Superior temporal gyrus (tissue), 1 donor: Measurements from ENCODE around the gene ATP4B.
A peak's percentile ranks its signal among the peaks of the same experiment; 100 is the strongest.

ENCODE experiments used
- DNase-seq: peaks from one replicate; pipeline ENCODE4 v3.0.0-alpha.2; 2016; ENCODE audit errors: extremely low spot score

Gene ATP4B

DNA sequence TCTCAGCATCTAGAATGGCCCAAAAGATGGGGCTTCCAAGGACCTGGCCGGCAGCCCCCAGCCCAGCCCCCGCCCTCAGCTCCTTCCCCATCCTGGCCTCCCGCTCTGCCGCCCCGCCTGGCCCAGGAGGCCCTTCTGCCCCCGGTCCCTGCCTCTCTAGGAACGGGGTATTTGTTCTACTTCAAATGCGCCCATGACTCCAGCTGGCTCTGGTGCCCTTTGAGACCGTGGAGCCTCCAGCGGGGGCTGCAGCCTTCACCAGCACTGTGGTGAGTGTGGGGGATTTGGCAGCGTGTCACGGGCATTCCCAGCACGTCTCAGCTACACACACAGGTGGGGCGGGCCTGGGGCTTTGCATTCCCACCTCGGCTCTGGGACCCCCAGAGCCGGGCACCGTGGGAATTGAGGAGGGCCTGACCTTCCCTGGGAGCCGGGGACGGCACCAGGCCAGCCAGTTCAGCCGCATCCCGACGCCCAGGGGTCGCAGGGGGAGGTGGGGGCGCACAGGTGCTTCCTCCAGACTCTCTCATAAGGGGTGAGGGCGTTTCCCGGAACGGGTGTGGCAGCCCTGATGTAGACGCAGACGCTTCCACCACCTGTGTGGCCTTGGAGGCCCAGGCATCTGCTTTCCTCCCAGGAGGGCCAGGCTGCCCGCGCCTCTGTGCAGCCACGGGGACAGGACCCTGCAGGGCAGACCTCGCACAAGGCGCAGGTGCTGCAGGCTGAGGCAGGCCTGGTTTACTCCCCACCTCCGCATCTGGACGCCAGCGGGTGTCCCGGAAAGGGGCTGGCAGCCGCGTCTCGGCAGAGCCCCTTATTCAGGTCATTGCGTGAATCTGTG lies 947 bp downstream of the ATP4B start:
- no peak for DNase-seq

DNA sequence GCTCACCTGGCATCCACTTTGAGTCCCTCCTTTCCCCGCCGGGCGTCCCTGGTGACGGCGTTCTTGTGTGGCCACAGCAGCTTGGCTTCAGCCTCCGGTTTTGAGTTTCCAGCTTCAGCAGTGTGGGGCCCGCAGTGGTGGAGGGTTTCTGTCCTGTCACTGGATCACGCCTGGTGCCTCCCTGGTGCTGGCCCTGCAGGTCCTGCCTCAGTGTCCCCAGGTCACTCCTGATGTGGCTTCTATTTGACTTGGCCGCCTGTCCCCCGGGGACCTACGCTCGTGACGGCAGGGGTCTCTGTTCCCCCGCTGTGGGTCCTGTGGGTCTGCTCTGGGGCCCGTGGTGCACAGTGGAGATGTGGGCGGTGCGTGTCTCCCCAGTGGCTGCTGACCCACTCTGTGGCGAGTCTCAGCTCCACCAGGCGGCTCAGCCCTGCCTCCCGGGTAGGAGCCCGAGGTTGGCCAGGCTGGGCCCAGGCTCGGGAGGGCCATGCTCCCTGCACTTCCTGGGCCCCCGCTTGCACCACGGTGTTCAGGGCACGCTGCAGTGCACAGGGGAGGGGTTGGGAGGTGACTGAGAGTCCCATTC lies 1.9 kb downstream of the ATP4B start:
- DNase-seq, result no peak

DNA sequence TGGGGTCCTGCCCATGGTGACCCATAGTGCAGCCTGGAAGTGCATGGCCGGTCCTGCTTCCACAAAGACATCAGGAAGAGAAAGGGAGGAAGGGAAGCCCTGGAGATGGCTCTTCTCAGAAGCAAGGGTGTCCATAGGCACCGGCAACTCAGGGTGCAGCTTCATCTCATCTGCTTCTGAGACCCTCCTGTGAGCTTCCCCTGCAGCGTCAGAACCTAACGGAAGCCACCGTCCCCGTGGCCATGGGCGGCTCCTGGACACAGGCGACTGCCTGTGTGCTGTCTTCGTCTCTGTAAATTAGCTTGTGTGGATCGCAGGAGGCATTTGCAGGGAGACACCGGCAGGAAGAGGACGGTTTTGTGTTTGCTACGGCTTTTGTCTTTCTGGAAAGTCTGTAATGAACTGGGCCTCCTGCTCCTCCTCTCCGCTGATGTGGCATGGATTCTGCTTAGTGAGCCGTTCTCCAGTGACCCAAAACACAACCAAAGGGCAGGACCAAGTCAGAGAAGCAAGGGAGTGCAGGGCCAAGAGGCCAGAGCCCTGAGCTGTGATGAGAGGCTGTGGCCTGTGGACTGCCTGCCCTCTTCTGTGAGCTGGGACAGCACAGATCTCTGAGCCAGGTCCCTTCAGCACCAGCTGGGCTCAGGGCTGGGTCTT lies 2.5 kb downstream of the ATP4B start:
- no peak for DNase-seq

DNA sequence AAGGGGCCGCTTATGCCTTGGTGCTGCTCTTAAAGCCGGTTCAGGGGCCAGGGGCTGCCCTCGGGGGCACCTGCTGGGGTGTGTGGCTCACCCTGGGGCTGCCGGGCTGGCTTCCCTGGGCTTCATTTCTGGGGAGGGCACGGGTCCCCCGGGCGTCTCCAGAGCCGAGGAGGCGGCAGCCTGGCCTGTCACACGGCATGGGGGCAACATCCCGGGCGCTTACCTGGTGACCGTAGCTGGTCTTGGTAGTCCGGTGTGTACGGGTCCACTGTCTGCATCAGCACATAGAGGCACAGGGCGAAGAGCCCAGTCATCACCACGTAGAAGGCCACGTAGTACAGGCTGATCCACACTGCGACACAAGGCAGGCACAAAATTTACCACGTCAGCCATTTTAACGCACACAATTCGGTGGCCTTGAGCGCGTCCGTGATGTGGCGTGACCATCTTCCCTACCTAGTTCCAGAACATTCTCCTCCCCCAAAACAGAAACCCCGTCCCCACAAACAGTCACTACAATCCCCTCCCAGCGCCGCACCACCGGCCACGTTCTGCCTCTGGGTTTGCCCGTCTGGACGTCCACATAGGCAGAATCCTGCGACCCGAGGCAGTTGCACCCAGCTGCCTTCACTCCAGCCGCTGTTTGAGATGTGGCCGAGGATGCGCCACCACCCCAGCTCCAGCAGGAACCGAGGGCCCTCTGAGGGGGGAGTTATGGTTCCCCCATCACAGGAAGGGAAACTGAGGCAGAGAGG lies 3.2 kb downstream of the ATP4B start:
- DNase-seq, result no peak

DNA sequence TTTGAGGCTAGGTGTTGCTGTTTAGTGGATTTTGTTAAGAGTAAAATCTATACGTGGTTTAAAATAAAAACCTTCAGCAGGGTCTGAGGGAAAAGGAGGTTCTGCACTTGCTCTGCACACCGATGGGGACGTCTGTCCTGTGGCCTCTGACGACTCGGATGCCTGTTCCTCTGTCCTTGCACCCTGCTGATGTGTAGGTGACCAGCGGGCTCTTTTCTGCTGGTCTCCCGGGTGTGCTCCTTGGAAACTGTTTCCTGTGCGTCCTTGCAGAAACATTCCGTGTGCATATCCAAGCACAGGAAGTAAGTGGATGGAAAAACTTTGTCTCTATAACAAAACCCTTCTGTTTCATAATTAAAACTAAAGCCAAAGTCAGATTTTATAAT lies 3.8 kb downstream of the ATP4B start:
- DNase-seq, result no peak

DNA sequence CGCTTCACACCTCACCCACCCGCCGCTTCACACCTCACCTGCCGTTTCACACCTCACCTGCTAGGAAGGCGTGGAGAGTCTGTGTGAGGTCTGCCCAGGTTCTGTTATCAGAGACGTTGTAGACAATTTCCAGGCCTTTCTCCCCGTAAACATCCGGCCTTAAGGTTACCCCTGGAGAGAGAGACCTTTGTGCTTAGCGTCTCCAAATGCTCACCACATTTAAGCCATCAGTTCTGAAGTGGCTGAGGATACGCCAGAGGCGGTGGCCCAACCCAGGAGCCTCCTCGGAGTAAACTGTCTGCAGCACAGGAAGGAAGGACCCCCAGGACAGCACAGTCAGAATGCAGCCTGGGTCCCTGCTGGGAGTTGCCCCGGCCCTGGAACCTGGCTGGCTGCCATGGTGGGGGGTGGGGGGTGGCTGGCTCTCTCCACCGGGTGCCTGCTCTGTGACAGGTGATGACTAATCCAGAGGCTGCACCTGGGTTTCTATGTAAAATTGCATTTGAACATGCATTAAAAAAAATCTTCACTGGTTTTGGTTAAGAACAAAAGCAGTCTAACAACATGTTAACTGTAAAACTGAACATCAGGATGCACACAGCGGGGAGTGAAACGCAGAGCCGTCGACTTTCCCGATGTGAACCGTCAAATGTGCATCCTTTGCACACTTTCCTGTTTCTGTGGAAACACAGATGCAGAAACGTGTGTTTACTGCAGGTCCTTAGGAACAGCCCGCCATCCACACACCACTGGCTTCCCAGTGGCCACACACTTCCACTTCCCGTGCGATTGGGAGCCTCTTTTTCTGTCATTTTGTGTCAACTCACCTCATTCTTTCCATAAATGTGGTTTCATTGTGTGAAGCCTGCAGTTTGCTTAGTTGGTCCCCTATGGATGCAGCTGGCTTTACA lies 4.5 kb downstream of the ATP4B start:
- DNase-seq, result no peak

DNA sequence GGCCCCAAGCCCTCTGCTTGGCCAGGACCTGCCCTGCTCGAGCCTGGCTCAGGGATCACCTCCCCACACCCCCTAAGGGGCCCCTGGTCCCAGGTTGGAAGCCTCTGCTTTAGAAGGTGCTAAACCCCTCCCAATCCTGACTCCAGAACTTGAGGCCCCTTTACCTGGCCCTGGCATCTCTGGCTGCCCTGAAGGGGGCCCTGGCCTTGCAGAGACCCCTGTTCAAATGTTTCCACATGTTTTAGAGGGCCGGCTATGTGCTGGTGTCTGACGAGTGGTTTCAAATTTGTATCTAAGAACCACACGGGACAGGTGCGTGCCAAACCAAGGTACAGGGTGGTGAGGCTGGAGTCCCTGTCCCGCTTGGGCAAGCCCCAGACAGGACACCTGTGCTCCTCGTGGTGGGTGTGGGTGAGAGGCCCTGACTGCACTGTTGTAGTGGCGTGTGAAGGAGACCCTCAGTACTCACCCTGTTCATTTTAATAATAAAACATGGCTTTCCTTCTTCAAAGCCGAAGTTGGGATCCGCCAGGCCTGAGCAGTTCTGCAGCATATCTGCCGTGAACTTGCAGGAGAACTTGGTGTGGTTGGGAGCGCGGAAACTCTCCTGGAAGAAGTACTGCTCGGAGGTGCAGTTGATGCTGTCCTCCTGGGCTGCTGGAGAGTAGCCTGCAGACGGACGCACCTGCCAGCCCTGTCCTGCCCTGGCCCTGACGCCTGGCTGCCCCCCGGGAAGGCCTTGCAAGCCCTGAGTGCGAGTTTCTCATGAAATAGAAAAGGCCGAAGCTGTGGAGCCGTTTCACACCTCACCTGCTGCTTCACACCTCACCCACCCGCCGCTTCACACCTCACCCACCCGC lies 5.4 kb downstream of the ATP4B start:
- DNase-seq, result no peak

DNA sequence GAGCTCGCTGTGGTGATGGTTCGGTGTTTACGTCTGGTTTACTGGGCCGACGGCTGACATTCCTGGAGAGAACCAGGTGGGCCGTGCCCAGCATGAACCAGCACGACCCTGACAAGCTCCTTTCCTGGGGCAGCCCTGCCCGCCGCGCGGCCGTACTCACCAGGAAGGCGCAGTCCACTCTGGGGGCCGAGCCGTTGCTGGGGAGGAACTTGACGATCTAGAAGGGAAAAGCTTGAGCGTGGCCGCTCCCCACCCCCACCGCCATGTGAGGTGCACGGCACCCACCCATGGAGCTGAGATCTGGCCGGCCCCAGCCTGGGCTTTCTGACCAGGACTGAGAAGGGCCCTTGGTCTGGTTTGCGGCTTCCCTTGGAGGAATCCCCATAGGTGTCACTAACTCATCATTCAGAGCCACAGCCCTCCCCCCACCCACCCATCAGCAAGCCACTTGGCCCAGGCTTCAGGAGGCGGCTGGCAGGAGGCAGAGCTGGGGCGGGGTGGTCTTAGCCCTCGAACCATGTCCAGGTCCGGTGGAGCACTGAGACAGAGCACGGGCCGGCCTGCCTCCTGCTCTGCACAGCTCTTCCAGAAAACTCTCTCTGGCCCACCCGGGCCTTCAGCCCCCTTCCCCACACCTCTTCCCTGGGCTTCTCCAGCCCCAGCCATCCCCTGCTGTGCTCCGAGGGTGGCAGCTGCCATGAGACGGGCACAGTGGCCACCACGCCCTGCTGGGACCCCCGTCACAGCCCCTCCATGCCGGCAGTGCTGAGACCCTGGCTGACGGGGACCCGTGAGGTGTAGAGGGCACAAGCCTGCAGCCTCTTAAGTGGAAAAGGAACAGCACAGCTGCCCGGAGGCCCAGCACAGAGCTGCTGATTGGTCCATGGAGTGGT lies 6.2 kb downstream of the ATP4B start:
- DNase-seq, result no peak

DNA sequence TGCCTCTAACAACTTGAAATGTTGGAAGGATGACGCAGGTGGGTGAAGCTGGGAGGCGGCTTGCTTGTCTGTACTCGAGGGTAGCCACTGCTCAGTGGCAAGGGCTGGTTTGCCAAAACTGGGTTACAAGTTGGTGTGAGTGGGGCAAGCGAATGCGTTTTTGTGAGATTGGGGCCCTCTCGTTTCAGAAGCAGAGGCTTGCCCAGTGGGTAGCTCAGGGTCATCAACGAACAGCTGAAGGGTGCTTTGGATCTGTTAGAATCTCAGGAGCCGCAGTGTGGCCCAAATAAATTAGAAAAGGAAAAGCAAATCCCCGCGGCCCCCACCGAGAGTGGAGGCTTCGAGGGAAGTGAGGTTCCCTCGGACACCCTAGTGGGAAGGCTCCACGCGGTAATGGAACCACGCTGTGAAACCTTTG lies 7.3 kb downstream of the ATP4B start:
- no peak for DNase-seq

DNA sequence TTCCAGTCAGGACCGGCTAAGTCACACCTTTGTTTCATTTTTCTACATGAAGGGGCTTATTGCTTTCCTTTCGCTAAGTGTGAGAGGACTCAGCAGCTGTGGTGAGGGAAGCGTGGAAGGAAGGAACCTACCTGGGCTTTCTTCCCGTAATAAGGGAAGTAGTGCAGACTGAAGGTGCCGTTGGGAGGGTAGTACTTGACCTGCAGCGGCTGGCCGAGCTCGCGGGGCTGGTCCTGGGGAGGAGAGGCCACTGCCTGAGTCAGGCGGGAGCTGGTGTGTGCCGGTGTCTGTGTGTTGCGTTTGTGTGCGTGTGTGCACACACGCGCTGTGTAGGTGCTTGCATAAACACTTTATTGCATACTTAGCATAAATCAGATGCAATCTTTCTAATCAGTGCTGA lies 7.7 kb downstream of the ATP4B start:
- no peak for DNase-seq

DNA sequence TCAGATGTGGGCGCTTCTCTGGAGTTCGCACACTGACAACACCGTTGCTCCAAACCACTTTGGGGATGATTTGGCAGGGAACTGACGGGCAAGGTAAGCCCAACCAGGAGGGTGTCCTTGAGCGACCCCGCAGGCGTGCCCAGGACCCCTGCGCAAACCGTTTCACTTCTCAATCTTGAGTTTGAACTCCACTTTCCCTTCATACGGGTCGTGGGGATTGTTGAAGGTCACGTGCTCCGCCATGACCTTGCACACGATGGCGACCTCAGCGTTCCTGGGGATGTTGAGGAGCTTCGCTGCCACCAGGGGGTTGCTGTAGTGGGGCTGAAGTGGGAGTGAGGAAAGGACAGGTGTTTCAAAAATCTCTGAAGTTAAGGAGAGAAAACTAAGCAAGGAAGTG lies 8.8 kb downstream of the ATP4B start:
- DNase-seq, result no peak

DNA sequence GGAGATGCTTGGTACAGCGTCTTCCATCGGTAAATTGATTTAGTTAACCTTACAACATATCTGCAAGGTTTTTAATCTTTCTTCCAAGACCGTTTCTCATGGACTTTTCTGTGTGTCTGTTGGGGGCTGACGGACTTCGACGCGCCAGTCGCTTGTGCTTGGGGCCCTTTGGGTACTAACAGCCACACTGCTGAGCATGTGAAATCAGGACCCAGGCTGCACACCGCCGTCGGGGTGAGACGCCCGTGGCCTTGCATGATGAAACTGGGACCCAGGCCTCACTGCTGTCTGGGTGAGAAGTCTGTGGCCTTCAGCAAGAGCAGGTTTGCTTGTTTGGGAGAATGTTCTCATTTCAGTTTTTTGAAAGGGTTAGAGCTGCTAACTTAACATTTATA lies 9.8 kb downstream of the ATP4B start:
- DNase-seq, result no peak

DNA sequence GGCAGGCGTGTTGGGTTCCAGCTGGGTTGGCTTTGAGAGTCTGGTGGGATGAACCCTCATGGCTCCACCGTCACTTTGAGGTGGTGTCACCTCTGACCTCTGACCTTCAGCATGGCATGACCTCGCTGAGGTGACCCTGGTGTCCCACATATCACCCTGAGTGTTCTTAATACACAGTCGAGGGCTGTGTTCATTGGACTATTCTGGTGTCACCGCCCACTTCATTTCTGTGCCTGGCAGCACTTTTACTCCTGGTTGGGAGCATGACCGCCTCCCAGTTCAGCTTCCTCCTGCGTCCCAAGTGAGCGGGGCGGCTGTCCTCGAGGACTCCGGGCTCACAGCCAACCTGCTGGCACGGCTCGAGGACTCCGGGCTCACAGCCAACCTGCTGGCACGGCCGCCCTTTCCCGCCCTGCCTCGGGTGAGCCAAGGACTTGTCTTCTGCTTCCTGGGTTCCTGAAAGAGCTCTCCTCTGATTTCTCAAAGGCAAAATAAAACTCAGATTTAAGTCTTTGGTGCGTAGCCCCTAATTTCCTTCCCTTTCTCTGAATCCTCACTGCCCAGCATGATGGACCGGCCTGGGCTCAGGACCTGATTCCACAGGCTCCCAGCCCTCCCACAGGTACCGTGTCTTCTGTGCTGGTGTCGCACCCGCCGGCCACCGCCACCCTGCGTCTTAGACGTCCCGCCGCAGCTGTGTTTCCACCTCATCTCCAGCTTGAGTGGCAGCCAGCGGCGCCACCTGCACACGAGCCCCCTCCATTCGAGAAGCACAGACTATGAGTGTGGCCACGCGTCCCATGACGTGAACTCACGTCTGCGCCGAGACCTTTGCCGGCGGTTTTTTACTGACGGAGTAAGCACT lies 10.4 kb downstream of the ATP4B start:
- peak; percentile 85 for DNase-seq

DNA sequence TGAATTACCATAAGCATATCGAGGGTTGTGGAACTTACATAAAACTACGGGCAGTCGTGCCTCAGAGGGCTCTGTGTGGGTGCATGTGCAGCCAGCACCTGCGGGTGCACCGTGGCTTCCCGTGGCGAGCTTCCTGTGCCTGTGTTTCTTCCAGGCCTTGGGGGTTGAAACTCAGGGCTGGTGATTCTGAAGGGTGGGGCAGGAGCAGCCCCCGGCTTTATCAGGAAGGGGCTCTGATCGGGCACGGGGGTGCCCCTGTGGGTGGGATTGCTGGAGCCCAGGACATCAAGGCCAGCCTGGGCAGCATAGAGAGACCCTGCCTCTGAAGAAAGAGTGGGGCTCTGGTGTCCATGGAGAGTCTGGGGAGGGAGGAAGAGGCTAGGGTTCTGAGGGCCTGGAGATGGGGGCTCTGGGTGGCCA lies 11.1 kb downstream of the ATP4B start:
- no peak for DNase-seq

DNA sequence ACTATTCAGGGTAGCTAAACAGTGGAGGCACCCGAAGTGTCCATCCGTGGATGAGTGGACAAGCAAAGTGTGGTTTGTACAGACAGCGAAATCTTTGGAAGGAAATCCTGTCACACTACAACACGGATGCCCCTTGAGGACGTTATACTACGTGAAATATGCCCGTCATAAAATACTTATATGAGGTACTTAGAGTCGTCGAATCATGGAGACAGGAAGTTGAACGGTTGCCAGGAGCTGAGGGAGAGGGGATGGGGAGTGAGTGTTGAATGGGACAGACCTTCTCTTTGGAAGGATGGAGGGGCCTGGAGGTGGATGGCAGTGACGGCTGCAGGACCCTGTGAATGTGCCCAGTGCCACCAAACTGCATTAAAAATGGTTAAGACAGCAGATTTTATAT lies 11.6 kb downstream of the ATP4B start:
- no peak for DNase-seq

DNA sequence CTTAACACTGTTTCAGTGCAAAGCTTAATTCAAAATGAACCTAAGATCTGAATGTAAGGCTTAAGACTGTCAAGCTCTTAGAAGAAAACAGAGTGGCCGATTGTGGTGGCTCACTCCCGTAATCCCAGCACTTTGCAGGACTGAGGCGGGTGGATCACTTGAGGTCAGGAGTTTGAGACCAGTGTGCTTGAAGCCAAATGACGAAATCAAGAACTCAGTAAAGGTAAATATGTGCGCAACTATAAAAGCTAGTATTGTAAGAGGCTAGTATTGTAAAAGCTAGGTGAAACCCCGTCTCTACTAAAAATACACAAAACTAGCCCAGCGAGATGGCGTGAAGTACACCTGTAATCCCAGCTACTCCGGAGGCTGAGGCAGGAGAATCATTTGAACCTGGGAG lies 12.7 kb downstream of the ATP4B start:
- no peak for DNase-seq

DNA sequence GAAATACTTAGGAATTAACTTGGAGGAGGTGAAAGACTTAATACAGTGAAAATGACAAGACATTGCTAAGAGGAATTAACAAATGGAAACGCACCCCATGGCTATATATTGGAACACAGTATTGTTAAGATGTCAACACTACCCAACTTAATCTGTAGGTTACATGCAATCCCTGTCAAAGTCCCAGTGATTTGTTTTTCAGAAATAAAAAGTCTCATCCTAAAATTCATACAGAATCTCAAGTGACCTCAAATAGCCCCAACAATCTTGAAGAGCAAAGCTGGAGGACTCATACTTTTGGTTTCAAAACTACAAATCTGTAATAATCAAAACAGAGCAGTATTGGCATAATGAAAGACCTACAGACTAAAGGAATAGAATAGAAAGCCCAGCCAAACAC lies 13.2 kb downstream of the ATP4B start:
- no peak for DNase-seq

DNA sequence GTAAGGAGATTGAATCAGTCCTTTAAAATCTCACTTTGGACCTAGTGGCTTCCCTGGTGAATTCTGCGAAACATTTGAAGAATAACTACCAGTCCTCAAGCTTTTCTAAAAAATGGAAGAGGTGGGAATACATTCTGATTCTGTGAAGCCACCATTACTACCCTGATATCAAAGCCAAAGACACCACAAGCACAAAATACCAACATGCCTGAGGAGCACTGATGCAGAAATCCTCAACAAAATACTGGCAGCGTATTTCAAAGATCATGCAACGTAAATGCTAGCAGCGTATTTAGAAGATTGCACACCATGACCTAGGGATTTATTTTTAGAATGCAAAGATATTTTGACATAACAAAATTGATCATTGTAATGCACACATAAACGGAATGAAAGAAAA lies 14.4 kb downstream of the ATP4B start:
- DNase-seq, result no peak
